GM19467 (cell line): ENCODE results near the gene SSC5D.

Experiments used
- ATAC-seq: cut with Tn5 transposase; IDR thresholded peaks from one replicate; pipeline ENCODE4 v1.9.1; 2021; ENCODE audit warnings: mild to moderate bottlenecking, moderate library complexity; ENCODE audit not compliant: unreplicated experiment

Gene SSC5D

GRCh38 chr19:55552620-55553019, 64.4 kb downstream of the SSC5D start:
- ATAC-seq: no peak

DNA sequence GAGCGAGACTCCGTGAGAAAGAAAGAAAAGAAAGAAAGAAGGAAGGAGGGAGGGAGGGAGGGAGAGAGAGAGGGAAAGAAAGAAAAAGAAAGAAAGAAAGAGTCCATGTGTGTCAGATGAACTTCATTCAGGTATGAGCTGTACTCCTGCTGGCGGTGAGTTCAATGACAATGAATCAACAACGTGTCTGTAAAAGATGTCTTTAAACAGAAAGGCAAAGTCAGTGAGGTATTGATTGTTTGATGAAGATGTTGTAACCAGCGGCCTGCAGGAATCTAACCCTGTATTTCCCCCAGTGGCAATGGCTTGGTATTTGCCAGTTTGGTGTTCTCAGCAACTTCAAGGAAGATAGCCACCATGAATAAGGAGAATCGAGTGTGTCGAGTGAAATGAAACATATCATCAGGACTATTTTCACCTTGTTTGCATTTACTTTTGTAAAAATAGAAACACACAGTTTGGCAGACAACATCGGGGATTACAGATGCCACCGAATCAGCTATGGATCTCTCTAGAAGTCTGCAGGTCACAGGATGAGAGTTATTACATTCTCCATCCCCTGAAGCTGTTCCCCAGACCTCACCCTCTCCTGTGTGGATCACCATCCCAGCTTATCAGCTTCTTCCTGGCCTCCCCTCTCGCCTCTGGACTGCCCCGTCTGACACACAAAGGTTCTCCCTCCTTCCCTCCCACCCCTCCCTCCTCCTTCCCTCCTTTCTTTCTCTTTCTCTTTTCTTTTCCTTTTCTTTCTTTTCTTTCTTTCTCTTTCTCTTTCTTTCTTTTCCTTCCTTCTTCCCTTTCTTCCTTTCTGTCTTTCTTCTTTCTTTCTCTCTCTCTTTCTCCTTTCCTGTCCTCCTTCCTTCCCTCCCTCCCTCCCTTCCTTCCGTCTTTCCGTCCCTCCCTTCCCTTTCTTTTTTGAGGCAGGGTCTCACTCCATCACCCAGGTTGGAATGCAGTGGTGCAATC, 65.3 kb downstream of the SSC5D start:
- ATAC-seq: no peak

- no peak for ATAC-seq
Measured at GRCh38 chr19:55554302-55554701, 66.1 kb downstream of the SSC5D start.

DNA sequence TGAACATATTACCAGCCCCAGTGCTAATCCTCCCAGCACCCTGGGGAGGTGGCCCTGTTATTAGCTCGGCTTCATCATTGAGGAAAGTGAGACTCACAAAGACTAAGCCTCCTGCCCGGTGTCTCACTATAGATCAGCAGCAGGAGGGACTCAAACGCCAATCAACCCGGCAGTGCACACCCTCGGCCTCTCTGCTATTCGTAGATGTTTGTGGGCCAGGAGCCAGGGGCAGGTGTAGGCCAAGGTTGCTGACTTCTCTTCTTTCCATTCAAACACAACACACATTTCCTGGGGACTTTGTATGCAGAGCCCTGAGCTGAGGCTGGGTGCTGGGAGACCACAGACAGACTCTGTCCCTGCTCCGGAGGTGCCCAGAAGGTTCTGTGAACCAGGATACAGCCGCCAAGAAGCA, 66.5 kb downstream of the SSC5D start:
- no peak for ATAC-seq

GRCh38 chr19:55559684-55560083, 71.4 kb downstream of the SSC5D start:
- ATAC-seq: no peak

DNA sequence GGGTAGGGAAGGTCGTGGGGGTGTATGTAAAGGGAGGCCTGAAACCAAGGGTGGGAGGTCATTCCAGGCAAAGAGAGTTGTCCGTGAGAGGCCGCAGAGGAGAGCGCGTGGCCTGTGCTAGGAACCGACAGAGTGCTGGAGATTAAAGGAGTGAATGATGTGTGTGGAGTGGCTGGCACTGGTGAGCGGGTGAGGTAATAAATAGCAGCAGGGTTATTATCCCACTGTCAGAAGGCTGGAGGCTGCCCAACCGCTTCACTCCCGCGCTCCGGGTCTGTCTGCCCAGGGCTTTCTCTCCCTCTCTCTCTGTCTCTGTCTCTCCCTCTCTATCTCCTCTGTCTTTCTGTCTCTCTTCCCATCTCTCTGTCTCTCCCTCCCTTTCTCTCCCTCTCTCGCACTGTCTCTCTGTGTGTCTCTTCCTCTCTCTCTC, 75.0 kb downstream of the SSC5D start:
- no peak for ATAC-seq

DNA sequence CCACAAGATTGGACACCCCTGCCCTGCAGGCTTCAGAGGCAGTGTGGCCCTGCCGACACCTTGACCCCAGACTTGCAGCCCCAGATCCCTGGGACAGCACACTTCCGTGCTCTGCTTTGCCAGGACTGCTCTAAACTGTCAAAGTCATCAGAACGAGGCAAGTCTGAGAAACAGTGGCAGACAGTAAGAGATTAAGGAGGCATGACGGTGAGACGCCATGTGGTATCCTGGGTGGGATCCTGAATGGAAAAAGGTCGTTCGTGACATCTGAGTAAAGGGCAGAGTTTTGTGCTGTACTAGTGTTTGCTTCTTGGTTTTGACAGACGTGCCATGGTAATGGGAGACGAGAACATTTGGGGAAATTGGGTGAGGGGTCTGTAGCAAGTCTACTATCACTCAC, 78.6 kb downstream of the SSC5D start:
- no peak for ATAC-seq

DNA sequence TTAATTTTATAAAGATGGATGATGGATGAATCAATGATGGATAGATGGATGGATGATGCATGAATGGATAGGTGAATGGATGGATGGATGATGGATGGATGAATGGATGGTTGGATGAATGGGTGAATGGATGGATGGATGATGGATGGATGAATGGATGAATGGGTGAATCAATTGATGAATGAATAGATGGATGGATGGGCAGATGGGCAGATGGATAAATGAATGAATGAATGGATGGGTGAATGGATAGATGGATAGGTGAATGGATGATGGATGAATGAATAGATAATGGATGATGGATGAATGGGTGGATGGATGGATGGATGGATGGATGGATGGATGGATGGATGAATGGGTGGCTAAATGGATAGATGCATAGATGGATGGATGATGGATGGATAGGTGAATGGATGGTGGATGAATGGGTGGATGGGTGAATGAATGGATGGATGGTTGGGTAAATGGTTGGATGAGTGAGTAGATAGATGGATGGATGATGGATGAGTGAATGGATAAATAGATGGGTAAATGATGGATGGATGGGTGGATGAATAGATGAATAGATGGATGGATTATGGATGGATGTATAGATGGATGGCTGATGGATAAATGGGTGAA, 79.6 kb downstream of the SSC5D start:
- no peak for ATAC-seq
